CD4-positive, alpha-beta T cell treated with Interleukin-6 at 100 ng/mL for 8 hours (primary cell): ENCODE results near the gene SF3A2.

Experiments
- DNase-seq: peaks from one replicate; pipeline ENCODE4 v3.0.0-alpha.2; 2020; ENCODE audit warnings: mixed read lengths, low spot score

The SF3A2 gene

DNA sequence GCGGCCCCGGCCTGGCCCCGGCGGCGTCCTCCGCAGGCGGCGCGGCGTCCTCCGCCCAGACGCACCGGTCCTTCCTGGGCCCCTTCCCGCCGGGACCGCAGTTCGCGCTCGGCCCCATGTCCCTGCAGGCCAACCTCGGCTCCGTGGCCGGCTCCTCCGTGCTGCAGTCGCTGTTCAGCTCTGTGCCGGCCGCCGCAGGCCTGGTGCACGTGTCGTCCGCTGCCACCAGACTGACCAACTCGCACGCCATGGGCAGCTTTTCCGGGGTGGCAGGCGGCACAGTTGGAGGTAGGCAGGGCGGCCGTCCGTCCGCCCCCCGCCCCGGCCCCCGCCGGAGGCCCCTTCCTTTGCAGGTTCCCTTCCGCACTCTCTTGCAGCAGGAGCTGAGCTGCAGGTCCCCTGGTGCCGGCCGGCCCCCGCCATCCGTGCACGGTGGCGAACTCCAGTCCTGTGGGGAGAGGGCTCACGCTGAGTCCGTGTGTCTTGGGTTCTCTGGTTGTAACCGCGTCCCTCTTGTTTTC lies 9.7 kb upstream of the SF3A2 start:
- no peak for DNase-seq

- DNase-seq: no peak
Measured at GRCh38 chr19:2227415-2228156, 9.0 kb upstream of the SF3A2 start.

GRCh38 chr19:2228157-2229030 lies 8.2 kb upstream of the SF3A2 start:
- no peak for DNase-seq

DNA sequence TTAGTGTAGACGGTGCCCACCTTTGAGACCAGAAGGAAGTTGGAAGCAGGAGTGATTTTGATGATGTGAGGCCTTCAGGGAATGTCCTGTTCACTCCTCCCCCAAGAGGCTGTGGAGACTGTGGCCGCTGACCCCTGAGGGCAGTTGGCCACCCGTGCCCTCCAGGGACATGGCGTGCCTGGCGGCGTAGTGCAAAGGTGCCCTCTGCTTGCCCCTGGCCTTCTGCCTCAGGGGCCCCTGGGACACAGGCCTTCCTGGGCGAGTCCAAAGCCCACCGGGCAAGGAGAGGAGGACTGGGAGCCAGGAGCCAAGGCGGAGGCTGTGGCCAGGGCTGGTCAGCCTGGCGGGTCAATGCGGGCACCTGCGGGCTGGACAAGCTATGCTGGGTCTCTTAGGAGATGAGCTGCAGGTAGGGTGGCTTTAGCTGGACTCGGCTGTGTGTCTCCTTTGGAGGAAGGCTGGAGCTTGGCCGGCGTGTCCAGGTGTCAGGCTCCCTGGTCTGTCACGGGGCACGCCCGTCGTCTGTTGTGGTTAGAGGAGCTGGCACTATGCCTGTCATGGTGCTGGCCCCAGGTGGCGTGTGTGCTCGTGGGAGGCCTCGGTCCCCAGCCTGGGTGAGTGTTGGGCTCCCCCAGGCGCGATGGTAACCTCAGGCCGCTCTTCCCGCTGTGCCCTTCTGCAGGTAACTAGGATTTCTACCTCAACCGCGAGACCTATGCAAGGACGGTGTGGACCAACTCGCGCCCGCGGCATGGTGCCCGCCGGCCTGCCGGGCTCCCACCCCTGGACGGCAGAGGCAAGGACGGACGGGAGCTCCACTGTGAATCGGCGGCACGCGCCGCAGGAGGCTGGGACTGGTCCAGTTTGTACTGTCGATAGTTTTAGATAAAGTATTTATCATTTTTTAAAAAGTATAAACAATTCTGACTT lies 7.3 kb upstream of the SF3A2 start:
- no peak for DNase-seq

DNA sequence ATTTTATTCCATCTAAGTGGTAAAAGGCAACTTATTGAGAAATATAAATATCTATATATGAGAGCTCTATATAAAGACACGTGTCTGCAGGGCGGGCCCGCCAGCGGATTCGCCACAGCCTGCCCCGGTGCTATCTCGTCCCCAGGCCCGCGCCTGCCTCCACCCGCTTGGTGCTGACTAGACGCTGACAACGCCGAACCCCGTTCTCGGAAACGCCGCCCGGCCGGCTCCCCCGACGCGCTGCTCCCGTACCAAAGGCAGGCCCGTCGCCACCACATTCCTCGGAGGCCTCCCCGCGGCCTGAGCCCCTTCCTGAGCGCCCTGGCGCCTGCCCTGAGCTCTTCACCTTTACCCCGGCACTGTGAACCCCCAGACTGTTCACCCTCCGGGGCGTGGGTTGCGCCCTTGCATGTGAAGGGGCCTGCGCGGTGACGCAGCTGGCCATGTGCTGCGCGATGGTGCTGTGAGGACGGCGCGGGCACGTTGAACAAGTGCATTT lies 6.5 kb upstream of the SF3A2 start:
- DNase-seq: no peak

GRCh38 chr19:2230807-2231533 lies 5.7 kb upstream of the SF3A2 start:
- no peak for DNase-seq

DNA sequence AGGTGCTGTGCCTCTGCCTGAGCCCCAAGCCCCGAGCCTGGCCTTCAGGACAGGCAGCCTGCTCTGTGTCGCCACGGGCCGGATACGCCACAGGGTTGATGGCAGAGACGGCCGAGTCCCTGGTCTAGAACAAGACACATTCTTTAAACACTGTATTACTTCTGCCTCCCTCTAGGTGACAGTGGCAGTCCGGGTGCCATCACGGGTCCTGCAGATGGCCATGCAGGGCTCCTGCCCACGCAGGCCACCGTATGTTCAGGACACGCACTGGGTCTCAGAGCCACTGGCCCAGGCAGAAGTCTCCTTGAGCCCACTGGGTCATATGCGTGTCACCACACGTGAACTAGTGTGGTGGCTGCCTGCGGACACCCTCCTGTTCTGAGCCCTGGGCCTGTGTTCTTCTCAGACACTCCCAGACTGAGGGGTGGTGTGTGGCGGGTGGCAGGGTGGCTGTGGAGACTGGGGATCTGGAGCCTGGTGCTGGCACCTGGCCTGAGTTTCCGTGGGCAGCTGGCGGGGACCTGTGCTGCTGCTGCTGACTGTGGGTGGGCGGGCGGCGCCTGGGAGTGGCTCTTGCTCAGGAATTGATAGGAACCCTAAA lies 4.9 kb upstream of the SF3A2 start:
- DNase-seq: no peak

DNA sequence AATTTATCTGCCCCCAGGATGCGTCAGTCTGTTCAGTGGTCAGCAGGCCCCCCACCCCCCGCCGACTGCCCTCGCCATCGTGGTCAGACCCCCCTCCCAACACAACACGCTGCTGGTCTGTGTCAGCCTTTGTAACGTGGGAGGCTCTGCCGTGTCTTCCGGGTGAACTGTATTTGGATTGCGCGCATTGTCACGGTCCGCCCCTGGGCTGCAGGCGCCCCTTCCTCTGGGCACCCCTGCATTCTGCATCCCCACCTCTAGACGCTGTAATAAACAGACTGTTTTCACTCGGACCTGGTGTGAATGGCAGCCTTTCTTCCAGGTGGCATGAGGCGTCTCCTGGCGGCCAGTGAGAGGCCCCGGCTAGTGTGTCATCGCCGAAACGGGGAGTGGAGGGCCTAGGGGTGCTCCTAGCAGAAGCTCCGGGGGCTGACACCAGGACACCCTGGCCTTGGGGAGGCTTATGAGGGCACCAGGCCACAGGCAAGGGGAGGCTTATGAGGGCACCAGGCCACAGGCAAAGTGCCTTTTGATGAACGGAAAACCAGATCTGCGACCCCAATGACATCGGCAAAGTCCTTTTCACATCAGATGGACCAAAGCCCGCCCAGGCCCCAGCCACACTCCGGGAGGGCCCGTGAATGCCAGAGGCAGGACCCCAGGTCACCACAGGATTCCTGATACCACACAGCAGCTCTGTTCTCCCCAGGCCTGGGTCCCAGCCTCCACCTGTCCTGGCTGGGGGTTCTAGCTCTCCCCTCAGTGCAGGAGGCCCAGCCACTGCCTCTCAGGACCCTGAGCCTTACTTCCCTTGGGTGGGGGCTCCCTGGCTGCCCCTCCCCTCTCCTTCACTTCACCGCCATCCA lies 4.1 kb upstream of the SF3A2 start:
- DNase-seq: no peak

DNA sequence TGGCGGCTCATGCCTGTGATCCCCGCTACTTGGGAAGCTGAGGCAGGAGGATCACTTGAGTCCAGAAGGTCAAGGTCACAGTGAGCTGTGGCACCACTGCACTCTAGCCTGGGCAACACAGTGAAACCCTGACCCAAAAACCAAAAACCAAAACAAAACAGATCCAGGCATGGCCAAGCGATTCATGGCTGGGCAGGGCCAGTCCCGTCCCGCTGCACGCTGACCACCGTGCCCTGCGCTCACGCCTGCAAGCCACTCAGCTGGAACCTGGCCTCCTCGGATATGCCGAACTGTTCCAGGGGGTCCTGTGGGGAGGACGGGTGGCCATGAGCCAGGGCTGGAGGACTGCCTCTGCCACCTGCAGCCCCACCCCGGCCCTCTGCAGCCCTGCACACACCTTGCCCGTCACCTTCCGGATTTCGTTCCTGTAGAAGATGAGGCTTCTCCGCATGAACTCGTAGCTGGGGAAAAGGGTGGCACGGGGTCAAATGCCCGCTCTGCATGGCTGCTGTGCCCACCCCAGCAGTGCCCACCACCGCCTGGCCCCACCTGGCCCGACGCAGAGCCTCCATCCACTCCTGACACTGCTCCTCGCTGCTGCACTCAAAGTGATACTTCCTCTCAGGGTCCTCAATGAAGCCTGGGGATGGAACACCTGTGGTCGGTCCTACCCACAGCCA lies 2.9 kb upstream of the SF3A2 start:
- DNase-seq: no peak

DNA sequence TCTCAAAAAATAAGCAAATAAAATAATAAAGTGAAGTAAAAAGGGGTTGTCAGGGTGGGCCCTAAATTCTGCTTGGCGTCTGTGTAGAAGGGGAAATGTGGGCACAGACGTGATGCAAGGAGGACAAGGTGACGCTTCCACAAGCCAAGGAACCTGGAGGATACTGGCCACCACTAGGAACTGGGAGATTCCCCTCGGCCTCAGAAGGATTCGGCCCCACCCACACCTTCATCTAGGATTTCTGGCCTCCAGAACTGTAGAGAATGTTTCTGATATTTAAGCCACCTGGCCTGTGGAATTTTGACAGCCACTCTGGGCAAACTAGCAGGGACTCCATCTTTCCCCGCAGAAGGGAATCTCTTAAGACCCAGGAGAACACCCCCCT lies 1.6 kb upstream of the SF3A2 start:
- no peak for DNase-seq

DNA sequence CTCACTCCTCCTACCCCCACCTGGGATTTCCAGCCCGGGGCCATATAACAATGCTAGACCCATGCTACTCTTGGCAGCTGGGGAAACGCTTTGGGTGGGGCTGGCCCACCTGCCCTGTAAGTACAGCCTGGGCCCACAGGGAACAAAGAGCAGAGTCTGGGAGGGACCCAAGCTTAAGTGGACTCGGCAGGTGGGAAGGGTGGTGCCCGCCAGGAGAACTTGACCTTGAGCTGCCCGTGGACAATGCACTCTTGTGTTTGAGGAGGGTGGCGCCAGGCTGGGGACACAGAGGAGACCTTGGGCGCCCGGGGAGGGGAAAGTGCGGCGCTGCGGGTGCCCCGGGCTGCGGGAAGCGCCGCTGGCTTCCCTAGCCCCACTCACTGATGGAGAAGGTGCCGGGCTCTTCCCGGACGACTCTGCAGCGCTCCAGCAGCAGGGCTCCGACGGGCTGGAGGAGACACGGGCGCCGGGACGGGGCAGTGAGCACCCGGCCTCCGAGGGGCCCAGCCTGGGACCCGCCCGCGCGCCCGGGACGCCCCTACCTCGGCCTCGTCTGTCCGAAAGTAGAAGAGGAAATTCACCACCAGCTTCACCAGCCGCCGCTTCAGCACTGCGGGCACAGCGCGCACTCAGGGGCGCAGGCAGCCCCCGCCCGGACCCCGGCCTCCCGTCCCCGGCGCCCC lies 1.1 kb upstream of the SF3A2 start:
- DNase-seq: no peak

- DNase-seq: no peak
Measured at GRCh38 chr19:2236064-2236313, 635 bp upstream of the SF3A2 start.

GRCh38 chr19:2237051-2237868 lies 636 bp downstream of the SF3A2 start:
- no peak for DNase-seq

DNA sequence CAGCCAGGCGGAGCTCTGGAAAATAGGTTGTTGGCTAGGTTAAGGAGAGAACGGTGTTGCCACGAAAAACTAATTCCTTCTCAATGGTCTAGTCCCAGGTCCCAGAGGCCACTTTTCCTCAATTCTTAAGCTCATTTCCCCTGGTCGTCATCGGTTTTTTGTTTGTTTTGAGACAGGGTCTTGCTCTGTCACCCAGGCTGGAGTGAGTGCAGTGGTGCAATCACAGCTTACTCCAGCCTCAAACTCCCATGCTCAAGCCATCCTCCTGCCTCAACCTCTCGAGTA lies 1.2 kb downstream of the SF3A2 start:
- DNase-seq: no peak

DNA sequence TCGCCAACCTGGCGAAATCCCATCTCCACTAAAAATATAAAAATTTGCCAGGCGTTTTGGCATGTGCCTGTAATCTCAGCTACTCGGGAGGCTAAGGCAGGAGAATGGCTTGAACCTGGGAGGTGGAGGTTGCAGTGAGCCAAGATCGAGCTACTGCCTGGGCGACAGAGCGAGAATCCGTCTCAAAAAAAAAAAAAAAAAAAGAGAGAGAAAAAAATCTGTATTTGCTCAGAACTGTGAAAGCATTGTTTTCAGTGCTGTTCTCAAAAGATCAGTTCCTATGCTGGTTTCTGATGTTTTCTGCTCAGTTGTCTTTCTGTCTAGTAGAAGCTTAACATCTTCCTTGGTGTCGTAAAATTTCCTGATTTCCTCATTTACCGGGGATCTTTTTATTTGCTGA lies 2.5 kb downstream of the SF3A2 start:
- DNase-seq: no peak

DNA sequence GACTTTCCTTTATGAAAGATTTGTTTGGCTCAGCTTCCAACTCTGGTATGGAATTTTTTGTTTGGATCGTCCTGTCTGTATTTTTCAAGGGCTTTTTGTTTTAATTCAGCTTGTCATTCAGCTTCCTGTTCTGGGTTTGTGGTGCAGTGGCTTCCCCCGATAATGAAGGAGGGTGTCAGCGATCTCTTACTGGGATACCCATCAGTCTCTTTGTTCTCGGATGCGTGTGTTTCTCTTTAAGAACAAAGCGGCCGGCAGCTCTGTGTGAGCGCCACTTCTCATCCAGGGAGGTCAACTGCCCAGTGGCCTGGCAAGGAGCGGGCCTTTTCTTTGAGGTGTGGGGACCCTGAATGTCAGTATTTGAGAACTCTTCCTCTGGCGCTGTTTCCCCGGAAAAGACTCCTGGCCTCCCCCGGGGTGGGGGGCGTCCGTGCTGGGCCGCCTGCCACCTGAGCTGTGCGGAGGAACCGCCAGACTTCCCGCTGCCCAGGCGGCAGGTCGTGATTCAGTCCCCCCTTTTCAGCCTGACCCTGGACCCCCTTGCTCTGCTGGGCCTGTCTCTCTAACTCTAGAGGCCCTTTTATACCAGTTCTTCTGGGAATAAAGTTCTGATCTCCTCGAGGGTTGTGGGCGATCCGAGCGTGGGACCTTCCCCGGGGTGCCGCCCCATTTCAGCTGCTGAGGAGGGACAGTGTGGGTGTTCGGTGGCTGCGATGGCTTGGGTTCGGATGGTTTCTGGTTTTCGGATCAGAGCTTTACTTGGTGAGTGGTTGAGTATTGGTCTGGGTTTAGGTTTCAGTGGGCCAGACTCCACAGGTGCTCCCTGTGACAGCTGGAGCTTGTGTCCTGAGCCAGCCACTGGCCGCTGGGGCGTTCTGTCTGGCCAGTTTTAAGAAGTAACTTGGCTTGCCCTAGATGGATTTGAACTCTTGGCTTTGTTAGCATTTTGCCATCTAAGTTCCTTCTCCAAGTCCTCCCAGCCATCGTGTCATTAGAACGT lies 3.4 kb downstream of the SF3A2 start:
- peak; percentile 66 for DNase-seq
